Muscle layer of duodenum (tissue), 2 donors: ENCODE data around the gene KPNB1.

ENCODE experiments used
- H3K27ac ChIP-seq: one replicate; pipeline ENCODE4 v1.7.0; 2013; ENCODE audit warnings: mild to moderate bottlenecking, low read length
- H3K27me3 ChIP-seq: one replicate; pipeline ENCODE4 v1.7.0; 2013; ENCODE audit warnings: low read depth, mild to moderate bottlenecking, control low read depth, low read length
- H3K36me3 ChIP-seq, 2 donors: one replicate each; pipeline ENCODE4 v1.7.0; 2013; ENCODE audit warnings: low read length in 2 of 2, control low read depth in 1 of 2, mild to moderate bottlenecking in 1 of 2; ENCODE audit not compliant: insufficient read depth in 2 of 2, control insufficient read depth in 1 of 2
- H3K4me1 ChIP-seq, 2 donors: one replicate each; pipeline ENCODE4 v1.7.0; 2013; ENCODE audit warnings: low read length in 2 of 2, mild to moderate bottlenecking in 2 of 2, control low read depth in 1 of 2, moderate library complexity in 1 of 2; ENCODE audit not compliant: insufficient read depth in 2 of 2, control insufficient read depth in 1 of 2
- H3K4me3 ChIP-seq, 2 donors: one replicate each; pipeline ENCODE4 v1.7.0; 2013; ENCODE audit warnings: low read length in 2 of 2, low read depth in 1 of 2, mild to moderate bottlenecking in 1 of 2
- H3K9me3 ChIP-seq, 2 donors: one replicate each; pipeline ENCODE4 v1.7.0; 2013; ENCODE audit warnings: low read length in 2 of 2, control low read depth in 1 of 2, mild to moderate bottlenecking in 1 of 2; ENCODE audit not compliant: control insufficient read depth in 1 of 2
- donor health status: healthy.

Gene KPNB1

DNA sequence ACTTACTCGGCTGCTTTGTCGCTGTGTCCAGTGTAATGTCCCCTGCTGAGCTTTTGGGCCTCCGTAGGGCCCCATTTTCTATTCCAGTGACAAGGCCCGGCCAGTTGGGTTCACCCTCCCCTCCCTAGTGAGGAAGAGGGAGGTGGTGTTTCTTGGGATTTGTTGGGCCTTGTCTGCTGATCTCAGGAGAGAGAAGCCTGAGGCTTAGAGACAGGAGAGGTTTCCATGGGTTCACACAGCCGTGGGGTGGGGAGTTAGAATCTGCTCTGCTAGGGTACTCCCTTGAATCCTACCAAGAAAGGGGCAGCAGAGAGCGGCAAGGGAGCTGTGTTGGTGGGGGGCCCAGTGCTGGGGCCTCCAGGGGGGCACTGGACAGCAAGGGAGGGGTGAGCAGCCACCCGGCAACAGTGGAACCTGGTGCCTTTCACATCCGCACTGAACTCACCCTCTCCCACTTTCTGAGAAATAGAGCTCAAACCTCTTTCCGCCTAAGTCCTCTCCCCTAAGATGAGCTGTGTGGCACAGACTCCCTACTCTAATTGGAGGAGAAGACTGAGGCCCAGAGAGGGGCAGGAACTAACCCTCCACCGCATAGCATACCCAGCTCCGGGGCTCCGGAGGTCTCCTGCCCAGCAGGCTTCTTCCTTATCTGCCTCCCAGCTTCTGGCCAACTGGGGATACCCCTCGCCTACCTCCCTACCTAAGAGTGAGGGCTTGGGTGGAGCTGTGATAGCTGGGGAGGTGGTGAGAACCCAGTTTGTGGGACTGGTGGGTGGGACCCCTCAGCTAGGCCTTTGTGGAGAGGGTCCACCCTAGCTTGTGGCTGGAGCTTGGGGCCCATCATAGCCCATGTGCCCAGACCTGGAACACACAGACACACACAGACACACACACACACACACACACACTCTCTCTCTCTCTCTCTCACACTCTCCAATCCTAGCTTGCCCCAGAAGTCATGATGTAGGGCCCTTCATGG, 51.0 kb downstream of the KPNB1 start:
- peaks cover 0 to 11% of the 10 kb centered on the region in 2 donors for H3K4me1 ChIP-seq
- H3K27ac ChIP-seq: no peak overlapping the region
- no peaks in the 10 kb centered on the region for H3K9me3 ChIP-seq
- H3K27me3 ChIP-seq: no peaks in the 10 kb centered on the region
- peaks cover 5 to 15% of the 10 kb centered on the region in 2 donors for H3K36me3 ChIP-seq
- no peak overlapping the region for H3K4me3 ChIP-seq

DNA sequence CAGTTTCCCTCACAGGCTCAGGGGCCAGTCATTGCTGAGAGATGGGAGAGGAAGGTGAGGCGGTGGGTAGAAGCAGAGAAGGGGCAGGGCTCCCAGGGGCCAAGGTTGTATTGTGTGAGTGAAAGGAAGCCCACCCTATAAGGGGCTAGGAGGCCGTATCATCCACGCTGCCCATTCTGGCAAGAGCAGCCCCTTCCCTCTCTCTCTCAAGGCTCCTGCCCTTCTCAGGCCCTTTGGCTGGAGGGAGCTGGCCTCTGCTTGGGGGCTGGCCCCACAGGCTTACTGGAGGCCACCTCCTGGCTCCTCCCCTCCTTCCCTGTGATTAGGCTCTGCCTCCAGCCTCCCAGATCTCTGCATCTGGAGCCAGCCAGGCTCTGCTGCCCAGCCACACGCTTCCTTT, 51.9 kb downstream of the KPNB1 start:
- no peak overlapping the region for H3K4me3 ChIP-seq
- H3K36me3 ChIP-seq: peaks cover 5 to 15% of the 10 kb centered on the region in 2 donors
- H3K27ac ChIP-seq: no peak overlapping the region
- H3K4me1 ChIP-seq: peaks cover 0 to 9% of the 10 kb centered on the region in 2 donors
- no peaks in the 10 kb centered on the region for H3K9me3 ChIP-seq
- no peaks in the 10 kb centered on the region for H3K27me3 ChIP-seq

GRCh38 chr17:47702391-47702995, 52.8 kb downstream of the KPNB1 start:
- peaks cover 0 to 13% of the 10 kb centered on the region in 2 donors for H3K4me1 ChIP-seq
- H3K27me3 ChIP-seq: no peaks in the 10 kb centered on the region
- no peaks in the 10 kb centered on the region for H3K9me3 ChIP-seq
- H3K27ac ChIP-seq: no peak overlapping the region
- H3K4me3 ChIP-seq: no peak overlapping the region
- peaks cover 5 to 15% of the 10 kb centered on the region in 2 donors for H3K36me3 ChIP-seq

GRCh38 chr17:47703191-47703591, 53.5 kb downstream of the KPNB1 start:
- peaks cover 5 to 15% of the 10 kb centered on the region in 2 donors for H3K36me3 ChIP-seq
- H3K4me3 ChIP-seq: no peak overlapping the region
- H3K9me3 ChIP-seq: no peaks in the 10 kb centered on the region
- H3K27ac ChIP-seq: no peak overlapping the region
- H3K4me1 ChIP-seq: peaks cover 0 to 13% of the 10 kb centered on the region in 2 donors
- no peaks in the 10 kb centered on the region for H3K27me3 ChIP-seq

- Histone ChIP-seq H3K27ac (no peak overlapping the region), H3K4me1 (peaks cover 0 to 13% of the 10 kb centered on the region in 2 donors), H3K36me3 (peaks cover 5 to 15% of the 10 kb centered on the region in 2 donors)
Measured at GRCh38 chr17:47703671-47704070, 54.0 kb downstream of the KPNB1 start.

DNA sequence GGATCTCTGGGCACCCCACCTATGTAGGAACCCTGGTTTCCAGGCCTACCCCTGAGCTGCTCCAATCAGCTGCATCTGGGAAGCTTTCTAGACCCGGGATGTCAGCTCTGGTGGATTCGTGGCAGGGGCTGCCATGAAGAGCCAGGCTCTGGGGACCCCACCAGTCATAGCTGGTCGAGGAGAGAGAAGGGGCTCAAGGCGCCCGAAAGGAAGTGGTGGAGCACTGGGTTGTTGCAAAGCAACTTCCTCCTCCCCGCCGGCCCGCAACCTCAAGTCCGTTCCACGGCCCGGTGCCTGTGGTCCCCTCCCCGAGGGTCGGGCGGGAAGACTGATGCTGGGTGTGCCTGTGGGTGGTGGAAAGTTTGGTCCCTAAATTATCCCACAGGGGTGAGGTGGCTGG, 54.4 kb downstream of the KPNB1 start:
- H3K4me1 ChIP-seq: peaks cover 0 to 13% of the 10 kb centered on the region in 2 donors
- no peaks in the 10 kb centered on the region for H3K27me3 ChIP-seq
- peaks cover 5 to 15% of the 10 kb centered on the region in 2 donors for H3K36me3 ChIP-seq
- H3K4me3 ChIP-seq: no peak overlapping the region
- no peak overlapping the region for H3K27ac ChIP-seq
- no peaks in the 10 kb centered on the region for H3K9me3 ChIP-seq

More at GRCh38 chr17:47703671-47704070, 54.0 kb downstream of the KPNB1 start:
- no peaks in the 10 kb centered on the region for H3K9me3 ChIP-seq
- H3K4me3 ChIP-seq: no peak overlapping the region
- H3K27me3 ChIP-seq: no peaks in the 10 kb centered on the region

GRCh38 chr17:47704736-47705135, 55.0 kb downstream of the KPNB1 start:
- H3K27ac ChIP-seq: no peak overlapping the region
- H3K9me3 ChIP-seq: no peaks in the 10 kb centered on the region
- peaks cover 5 to 15% of the 10 kb centered on the region in 2 donors for H3K36me3 ChIP-seq
- H3K4me1 ChIP-seq: peaks cover 0 to 13% of the 10 kb centered on the region in 2 donors
- H3K27me3 ChIP-seq: no peaks in the 10 kb centered on the region
- H3K4me3 ChIP-seq: no peak overlapping the region

GRCh38 chr17:47705536-47706530, 56.1 kb downstream of the KPNB1 start:
- peaks cover 0 to 9% of the 10 kb centered on the region in 2 donors for H3K36me3 ChIP-seq
- H3K27ac ChIP-seq: no peak overlapping the region

GRCh38 chr17:47707056-47707804, 57.5 kb downstream of the KPNB1 start:
- Histone ChIP-seq H3K36me3 (peaks cover 0 to 5% of the 10 kb centered on the region in 2 donors), H3K9me3 (no peaks in the 10 kb centered on the region), H3K27ac (no peak overlapping the region), H3K4me1 (peaks cover 0 to 13% of the 10 kb centered on the region in 2 donors), H3K27me3 (no peaks in the 10 kb centered on the region), H3K4me3 (no peak overlapping the region)

More at GRCh38 chr17:47705536-47706530, 56.1 kb downstream of the KPNB1 start:
- no peaks in the 10 kb centered on the region for H3K9me3 ChIP-seq
- H3K4me3 ChIP-seq: no peak overlapping the region
- no peaks in the 10 kb centered on the region for H3K27me3 ChIP-seq
- peaks cover 0 to 13% of the 10 kb centered on the region in 2 donors for H3K4me1 ChIP-seq

- Histone ChIP-seq H3K27ac (no peak overlapping the region), H3K4me1 (peaks cover 0 to 13% of the 10 kb centered on the region in 2 donors), H3K4me3 (peak overlapping the region; percentile 11 to 37), H3K27me3 (no peaks in the 10 kb centered on the region), H3K9me3 (no peaks in the 10 kb centered on the region), H3K36me3 (peaks cover 0 to 5% of the 10 kb centered on the region in 2 donors)
Measured at GRCh38 chr17:47707884-47708283, 58.2 kb downstream of the KPNB1 start.
